ENCODE data around the gene SYDE2.
"Not testable (repeated sequence)": the region's sequence is repeated elsewhere in the genome, so short reads cannot be mapped to it uniquely, and the experiment has no call there.

The SYDE2 gene, protein sequence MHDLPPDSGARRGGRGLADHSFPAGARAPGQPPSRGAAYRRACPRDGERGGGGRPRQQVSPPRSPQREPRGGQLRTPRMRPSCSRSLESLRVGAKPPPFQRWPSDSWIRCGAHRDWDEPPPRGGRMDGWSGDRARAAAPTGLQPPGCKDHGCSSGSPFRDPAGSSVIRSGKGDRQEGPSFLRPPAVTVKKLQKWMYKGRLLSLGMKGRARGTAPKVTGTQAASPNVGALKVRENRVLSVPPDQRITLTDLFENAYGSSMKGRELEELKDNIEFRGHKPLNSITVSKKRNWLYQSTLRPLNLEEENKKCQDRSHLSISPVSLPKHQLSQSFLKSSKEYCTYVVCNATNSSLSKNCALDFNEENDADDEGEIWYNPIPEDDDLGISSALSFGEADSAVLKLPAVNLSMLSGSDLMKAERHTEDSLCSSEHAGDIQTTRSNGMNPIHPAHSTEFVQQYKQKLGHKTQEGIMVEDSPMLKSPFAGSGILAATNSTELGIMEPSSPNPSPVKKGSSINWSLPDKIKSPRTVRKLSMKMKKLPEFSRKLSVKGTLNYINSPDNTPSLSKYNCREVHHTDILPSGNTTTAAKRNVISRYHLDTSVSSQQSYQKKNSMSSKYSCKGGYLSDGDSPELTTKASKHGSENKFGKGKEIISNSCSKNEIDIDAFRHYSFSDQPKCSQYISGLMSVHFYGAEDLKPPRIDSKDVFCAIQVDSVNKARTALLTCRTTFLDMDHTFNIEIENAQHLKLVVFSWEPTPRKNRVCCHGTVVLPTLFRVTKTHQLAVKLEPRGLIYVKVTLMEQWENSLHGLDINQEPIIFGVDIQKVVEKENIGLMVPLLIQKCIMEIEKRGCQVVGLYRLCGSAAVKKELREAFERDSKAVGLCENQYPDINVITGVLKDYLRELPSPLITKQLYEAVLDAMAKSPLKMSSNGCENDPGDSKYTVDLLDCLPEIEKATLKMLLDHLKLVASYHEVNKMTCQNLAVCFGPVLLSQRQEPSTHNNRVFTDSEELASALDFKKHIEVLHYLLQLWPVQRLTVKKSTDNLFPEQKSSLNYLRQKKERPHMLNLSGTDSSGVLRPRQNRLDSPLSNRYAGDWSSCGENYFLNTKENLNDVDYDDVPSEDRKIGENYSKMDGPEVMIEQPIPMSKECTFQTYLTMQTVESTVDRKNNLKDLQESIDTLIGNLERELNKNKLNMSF

DNA sequence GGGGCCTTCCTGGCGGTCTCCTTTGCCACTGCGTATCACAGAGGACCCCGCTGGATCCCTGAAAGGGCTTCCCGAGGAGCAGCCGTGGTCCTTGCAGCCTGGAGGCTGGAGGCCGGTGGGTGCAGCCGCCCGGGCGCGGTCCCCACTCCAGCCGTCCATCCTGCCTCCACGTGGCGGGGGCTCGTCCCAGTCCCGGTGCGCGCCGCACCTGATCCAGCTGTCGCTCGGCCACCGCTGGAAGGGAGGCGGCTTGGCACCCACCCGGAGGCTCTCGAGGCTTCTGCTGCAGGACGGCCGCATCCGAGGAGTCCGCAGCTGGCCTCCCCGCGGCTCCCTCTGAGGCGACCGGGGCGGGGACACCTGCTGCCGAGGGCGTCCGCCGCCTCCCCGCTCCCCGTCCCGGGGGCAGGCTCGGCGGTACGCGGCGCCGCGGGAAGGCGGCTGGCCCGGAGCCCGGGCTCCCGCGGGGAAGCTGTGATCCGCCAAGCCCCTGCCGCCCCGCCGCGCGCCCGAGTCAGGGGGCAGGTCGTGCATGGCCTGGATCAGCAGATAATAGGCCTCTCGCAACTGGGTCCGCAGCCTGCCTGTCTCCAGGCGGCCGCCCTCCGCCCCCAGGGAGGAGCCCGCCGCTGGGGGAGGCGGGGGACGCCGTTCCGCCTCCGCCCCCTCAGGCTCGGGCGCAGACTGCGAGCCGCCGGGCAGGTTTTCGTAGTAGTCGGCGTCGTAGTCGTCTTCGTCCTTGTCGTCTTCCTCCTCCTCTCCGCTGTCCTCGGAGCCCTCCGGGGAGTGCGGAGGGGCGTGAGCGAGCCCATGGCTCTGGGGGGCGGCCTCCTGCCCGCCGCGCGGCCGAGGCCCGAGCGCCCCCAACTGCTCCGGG is at the start of gene SYDE2:
SYDE2 (minus strand) TSS at position 554 of the 877 bp plus-strand sequence; CDS start at position 534, 20 bp downstream.
- DNase-seq (ENCODE audit: low spot score), result peak; percentile 84

- DNase-seq (ENCODE audit: low spot score), result not testable (repeated sequence)
Measured at GRCh38 chr1:85249042-85249441, 48.2 kb upstream of the SYDE2 start.

DNA sequence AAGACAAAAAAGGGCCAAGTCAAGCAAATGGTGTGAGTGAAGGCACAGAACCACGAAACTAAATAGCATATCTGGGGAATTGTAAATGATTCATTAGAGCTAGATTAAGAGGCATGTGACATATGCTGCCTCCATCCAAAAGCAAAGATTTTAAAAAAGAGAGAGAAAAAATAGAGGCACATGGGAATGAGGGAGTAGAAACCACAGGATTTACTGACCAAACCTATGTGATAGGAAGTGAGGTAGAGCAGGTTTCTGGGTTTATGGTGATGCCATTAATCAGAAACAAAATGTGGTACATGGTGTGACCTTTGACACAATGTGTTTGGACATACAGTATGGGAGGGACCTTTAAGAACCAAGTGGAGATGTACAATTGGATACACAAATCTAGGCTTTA is 45.1 kb upstream of the SYDE2 start:
- DNase-seq (ENCODE audit: low spot score), result no peak

DNA sequence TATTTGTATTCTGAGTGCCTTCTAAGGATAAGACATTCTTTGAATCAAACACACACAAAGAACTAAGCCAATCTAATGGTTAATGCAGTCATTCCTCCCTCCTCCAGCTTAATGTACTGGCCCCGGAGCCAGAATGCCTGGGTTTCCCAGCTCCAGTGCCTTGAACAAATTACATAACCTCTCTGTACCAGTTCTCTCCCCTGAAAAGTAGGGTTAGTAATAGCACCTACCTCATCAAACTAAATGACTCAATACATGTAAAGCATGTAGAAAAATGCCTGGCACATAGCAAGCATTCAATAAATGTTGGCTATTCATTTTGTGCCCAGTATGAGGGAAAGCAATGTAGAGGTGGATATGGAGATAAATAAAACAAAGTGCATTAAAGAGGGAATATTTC is 44.6 kb upstream of the SYDE2 start:
- DNase-seq (ENCODE audit: low spot score), result no peak

GRCh38 chr1:85244271-85245061 is 43.6 kb upstream of the SYDE2 start:
- DNase-seq (ENCODE audit: low spot score), result no peak

GRCh38 chr1:85243372-85243771 is 42.6 kb upstream of the SYDE2 start:
- no peak for DNase-seq (ENCODE audit: low spot score)

- no peak for DNase-seq (ENCODE audit: low spot score)
Measured at GRCh38 chr1:85240643-85241042, 39.8 kb upstream of the SYDE2 start.

DNA sequence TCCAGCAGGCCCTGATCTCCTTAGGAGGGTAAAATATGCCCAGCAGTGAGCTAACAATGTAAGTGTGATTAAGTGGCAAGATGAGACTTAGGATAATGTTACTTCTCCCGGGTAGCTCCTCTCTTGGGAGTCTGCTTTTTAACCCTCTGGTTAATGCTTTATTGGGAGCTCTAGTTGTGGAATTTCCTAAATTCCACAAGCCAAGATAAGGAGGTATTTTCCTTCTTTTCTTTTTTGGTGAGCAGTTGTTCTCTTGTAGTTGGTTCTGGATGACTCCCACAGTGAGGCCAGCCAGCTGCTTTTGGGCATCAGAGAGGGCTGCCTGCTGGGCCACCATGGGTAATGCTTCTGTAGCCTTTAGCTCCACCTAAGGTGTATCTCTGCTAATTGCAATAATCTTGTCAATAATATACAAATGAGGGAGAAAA is 39.4 kb upstream of the SYDE2 start:
- DNase-seq (ENCODE audit: low spot score), result no peak

GRCh38 chr1:85237613-85238012 is 36.8 kb upstream of the SYDE2 start:
- DNase-seq (ENCODE audit: low spot score), result no peak

DNA sequence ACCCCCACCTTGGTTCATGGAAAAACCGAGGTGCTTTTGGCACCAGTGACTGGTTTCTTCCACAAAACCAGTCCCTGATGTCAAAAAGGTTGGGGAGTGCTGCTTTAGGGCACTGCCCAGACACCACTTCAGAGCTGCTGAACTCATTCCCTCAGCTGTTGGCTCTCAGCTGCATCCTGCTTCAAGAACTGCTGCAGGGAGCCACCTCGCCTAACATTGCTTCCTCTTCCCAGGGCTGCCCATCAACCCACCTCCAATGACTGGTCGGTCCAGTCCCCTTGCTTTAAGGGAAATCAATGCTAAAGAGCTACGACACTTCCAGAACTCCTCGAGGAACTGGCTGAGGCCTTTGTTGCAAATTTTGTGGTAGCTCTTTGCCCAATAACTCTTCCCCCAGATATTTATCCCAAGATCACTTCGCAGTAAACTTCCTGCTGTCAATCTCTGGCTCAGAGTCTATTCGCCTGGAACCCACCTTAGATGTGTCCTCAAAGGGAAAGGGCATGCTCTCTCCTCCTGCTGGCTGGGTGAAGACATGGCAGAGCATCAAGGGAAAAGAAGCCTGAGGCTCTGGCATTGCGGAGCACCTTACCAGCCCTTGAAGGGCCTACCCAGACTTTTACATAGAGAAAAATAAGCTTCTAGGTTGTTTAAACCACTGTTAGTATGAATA is 29.6 kb upstream of the SYDE2 start:
- DNase-seq (ENCODE audit: low spot score), result peak; percentile 37

DNA sequence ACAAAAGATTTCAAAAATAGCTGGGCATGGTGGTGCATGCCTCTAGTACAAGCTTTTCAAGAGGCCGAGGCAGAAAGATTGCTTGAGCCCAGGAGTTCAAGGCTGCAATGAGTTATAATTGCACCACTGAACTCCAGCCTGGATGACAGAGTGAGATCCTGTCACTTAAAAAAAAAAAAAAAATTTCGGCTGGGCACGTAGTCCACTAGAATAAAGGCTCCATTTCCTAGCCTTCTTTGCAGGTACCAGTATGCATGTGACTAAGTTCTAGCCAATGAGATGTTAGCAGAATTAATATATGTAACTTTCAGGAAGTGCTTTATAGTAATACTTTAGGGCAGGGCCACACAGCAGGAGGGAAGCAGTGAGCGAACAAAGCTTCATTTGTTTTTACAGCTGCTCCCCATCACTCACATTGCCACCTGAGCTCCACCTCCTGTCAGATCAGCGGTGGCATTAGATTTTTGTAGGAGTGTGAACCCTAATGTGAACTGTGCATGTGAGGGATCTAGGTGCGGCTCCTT is 28.8 kb upstream of the SYDE2 start:
- no peak for DNase-seq (ENCODE audit: low spot score)

DNA sequence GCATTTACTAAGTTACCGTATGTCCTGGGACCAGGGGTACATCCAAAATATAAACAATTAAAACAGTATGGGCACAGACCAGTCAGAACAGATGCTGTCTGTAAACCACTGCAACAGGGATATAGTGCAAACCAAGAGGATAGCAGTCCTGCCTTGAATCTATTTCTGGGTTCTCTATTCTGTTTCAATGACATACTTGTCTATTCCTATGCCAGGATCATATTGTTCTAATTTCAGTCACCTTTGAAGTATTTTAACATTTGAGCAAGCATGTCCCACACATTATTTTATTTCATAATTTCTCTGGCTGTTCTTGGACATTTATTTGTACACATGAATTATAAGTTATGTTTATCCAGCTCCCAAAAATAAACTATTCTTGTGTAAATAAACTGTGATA is 28.2 kb upstream of the SYDE2 start:
- no peak for DNase-seq (ENCODE audit: low spot score)

DNA sequence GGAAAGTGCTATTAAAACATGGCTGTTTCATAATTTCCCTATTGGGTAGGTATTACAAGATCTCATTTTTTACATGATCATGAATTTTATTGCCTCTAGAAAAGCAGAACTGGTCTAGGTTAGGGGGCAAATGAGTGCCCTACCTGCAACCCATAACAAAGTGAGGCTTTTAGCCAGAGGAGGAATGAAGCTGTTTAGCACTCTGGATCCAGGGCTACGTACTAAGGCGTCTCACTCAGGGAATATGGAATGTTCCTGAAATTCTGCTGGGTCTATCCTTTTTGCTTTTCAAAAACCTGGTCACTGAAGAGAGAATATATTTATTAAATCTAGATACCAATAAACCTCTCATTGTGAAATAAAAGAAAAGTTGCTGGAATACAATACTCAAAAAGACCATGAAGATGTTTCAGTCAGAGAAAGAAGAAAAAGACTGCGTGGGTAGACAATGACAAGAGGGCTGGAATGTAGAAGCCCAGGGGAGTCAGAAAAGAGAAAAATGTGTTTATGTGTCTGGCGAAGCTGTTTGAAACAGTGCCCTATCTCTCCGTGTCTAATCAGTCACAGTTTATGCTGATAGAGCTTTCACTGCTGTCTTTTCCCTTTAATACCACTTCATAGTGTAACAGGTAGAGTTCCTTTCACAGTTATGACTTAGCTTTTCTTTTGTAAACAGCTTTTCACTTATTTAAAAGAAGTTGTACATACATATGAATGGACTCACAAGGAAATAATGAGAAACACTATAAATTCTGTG is 25.0 kb upstream of the SYDE2 start:
- no peak for DNase-seq (ENCODE audit: low spot score)

DNA sequence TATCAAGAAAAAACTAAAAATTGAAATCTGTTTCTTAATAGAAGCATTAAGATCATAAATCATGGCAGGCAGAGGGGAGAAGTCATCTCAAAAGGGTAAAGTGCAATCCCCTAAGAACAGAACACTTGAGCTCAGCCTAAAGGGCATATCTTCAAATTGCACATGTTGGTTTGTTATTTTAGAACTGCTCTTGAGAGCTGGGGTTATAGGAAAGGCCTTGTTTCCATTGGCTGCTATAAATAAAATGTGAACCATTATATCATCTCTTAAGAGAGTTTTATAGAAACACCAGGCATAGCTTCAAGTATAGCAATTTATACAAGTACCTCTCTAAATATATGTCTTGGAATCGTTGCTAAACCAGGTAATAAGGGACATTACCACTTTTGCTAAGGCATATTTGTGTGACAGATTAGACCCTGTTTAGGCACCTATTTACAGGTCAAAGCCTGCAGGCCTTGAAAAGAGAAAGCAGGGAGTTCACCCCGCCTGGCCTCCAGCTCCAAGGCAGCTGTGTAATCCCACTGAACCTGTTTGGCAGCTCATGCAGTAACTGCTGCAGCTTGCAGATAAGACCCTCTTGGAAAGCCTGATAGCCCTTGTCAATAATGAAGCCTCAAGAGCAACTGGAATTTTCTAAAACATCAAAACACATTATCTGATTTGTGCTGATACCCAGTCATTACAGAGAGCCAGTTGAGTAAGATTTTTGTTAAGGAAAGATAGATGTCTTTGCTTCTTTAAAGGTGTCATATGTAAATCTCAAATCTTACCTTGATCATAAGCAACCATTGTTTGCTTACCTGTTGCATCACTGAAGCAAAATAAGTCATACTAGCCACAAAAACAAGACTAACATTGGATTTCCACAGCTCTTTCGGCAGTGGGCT is 24.2 kb upstream of the SYDE2 start:
- no peak for DNase-seq (ENCODE audit: low spot score)

- DNase-seq (ENCODE audit: low spot score), result no peak
Measured at GRCh38 chr1:85224295-85224694, 23.5 kb upstream of the SYDE2 start.

DNA sequence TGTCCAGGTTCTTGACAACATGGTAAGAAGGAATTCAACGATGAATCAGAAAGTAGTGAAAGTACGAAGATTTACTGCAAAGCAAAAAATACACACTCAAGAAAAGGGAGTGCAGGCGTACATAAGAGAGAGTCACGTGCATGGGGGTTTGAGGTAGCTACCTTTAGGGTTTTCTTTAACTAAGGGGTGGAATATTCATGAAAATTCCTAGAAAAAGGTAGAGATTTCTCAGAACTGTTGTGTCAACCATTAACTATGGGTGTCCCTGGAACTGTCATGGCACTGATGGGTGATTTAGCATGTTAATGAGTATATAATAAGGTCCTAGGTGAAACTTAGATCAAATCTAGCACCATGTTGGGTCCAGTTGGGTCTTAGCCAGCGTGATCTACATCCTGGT is 22.5 kb upstream of the SYDE2 start:
- no peak for DNase-seq (ENCODE audit: low spot score)

DNA sequence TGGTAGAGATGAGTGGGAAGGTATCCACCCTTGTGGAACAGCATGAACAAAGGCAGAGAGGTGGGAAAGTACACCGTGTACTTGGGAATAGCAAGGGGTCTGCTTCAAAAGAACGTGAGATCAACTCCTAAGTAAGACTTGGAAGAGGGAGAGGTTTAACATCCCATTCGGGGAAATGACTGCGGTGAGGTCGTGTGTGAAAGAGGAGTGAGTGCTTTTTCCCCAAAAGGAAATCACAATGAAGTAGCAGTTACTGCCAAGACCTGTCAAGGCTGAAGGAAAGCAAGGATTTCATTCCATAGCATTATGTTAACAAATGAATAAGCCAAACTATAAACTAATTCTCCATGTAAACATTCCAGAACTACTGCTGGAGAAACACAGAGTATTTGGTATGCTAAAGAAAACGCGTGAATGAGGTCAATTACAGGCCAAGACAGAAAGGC is 20.0 kb upstream of the SYDE2 start:
- DNase-seq (ENCODE audit: low spot score), result no peak

All from HuH-7 (cell line).